Prostate gland (tissue), 2 donors: Measurements from ENCODE around the gene PAF1.

Experiments
- POLR2A ChIP-seq: fragments of 450-650 bp; IDR thresholded peaks from one replicate; pipeline ENCODE4 v1.6.1; 2016; ENCODE audit warnings: antibody characterized with exemption, mild to moderate bottlenecking
- TF ChIP-seq, protein P1 (sequence below), 4 experiments: fragments of 200-600 bp in 2 of 4; fragments of 450-650 bp in 2 of 4; sonication (generic) in 2 of 4; IDR thresholded peaks; 1 replicate in 3 of 4; 2 replicates in 1 of 4; pipeline ENCODE4 v1.5.1; 2016 to 2019; ENCODE audit warnings: antibody characterized with exemption in 4 of 4, mild to moderate bottlenecking in 2 of 4, moderate library complexity in 2 of 4

DNA sequence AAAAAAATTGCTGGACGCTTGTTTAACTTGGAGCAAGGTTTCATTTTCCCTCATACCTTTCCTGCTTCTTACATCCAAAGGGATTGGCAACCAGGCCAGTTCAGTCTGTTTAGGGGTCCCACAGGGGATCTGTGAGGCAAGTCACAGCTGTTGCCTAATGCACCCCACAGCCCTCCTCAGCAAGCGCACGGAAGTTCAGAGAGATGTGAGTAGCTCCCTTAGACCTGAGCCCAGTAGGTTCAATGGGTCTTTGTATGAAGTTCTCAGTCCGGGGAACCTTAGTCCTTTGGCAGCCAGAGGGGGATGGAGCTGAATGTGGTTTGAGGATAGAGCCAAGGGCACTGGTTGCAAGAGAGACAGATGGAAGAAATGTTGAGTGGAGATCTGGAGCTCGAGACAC lies 35.7 kb downstream of the PAF1 start:
- TF ChIP-seq, protein P1, sequence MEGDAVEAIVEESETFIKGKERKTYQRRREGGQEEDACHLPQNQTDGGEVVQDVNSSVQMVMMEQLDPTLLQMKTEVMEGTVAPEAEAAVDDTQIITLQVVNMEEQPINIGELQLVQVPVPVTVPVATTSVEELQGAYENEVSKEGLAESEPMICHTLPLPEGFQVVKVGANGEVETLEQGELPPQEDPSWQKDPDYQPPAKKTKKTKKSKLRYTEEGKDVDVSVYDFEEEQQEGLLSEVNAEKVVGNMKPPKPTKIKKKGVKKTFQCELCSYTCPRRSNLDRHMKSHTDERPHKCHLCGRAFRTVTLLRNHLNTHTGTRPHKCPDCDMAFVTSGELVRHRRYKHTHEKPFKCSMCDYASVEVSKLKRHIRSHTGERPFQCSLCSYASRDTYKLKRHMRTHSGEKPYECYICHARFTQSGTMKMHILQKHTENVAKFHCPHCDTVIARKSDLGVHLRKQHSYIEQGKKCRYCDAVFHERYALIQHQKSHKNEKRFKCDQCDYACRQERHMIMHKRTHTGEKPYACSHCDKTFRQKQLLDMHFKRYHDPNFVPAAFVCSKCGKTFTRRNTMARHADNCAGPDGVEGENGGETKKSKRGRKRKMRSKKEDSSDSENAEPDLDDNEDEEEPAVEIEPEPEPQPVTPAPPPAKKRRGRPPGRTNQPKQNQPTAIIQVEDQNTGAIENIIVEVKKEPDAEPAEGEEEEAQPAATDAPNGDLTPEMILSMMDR (IDR thresholded peaks at IDR 0.05), result no peak
- TF ChIP-seq POLR2A, result no peak
